Measurements from ENCODE around the gene NARF. TPM values are rescaled to one million over a fixed set of nuclear protein-coding genes. Genes with fewer than 3 reads are reported as not detected.

Gene NARF
- total and polyA plus RNA-seq, 7 donors = 29.4 to 65.8 (median 41.5) TPM

DNA sequence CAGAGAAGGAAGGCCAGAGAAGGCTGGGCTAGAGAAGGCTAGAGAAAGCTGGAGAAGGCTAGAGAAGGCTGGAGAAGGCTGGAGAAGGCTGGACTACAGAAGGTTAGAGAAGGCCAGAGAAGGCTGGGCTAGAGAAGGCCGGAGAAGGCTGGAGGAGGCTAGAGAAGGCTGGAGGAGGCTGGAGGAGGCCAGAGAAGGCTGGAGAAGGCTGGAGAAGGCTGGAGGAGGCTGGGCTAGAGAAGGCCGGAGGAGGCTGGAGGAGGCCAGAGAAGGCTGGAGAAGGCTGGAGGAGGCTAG is 33.7 kb upstream of the NARF start:
- intact Hi-C loops (cut with DNase I) = no loop called here
- Histone ChIP-seq H3K4me1 (no peaks in the 10 kb centered on the region), H3K4me3 (no peak overlapping the region), H3K9me3 (peaks cover 0 to 2% (median 0%) of the 10 kb centered on the region in 4 donors), H3K36me3 (peaks cover 0 to 9% (median 3%) of the 10 kb centered on the region in 4 donors), H3K27ac (no peak overlapping the region), H3K27me3 (no peaks in the 10 kb centered on the region)
- 98 to 99% methylated on average over 2 of the region's 2 CpGs for WGBS, 2 donors
- DNase-seq = no peak
- TF ChIP-seq POLR2AphosphoS5 (IDR thresholded peaks at IDR 0.05) (no peak), POLR2A (IDR thresholded peaks at IDR 0.05) (no peak)

DNA sequence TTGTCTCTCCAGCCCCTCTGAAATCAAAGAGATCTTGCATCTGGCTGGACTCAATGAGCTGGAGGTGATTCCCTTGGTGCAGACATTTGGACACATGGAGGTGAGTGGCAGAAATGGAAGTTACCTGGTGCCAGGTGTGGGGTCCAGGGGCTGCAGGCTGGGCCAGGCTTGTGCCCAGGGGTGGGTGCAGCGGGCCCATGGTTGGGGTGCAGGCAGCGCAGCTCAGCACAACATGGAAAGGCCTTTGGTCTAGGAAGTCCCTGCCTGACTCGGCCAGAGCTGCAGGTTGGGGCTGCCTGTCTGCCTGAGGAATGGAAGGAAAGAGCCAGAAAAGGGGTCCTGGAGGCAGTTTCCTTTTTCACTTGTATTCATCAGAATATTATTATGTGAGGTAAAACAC is 30.0 kb upstream of the NARF start:
- H3K4me1 ChIP-seq = no peaks in the 10 kb centered on the region
- TF ChIP-seq EP300 (IDR thresholded peaks at IDR 0.05) (no peak), POLR2AphosphoS5 (IDR thresholded peaks at IDR 0.05) (no peak), POLR2A (IDR thresholded peaks at IDR 0.05) (no peak)
- TF ChIP-seq, protein P1, sequence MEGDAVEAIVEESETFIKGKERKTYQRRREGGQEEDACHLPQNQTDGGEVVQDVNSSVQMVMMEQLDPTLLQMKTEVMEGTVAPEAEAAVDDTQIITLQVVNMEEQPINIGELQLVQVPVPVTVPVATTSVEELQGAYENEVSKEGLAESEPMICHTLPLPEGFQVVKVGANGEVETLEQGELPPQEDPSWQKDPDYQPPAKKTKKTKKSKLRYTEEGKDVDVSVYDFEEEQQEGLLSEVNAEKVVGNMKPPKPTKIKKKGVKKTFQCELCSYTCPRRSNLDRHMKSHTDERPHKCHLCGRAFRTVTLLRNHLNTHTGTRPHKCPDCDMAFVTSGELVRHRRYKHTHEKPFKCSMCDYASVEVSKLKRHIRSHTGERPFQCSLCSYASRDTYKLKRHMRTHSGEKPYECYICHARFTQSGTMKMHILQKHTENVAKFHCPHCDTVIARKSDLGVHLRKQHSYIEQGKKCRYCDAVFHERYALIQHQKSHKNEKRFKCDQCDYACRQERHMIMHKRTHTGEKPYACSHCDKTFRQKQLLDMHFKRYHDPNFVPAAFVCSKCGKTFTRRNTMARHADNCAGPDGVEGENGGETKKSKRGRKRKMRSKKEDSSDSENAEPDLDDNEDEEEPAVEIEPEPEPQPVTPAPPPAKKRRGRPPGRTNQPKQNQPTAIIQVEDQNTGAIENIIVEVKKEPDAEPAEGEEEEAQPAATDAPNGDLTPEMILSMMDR (IDR thresholded peaks at IDR 0.05) = no peak
- peaks cover 0 to 1% (median 0%) of the 10 kb centered on the region in 4 donors for H3K36me3 ChIP-seq
- H3K27me3 ChIP-seq = no peaks in the 10 kb centered on the region
- intact Hi-C loops (cut with DNase I) = no loop called here
- H3K4me3 ChIP-seq = no peak overlapping the region
- WGBS, 2 donors = 97 to 98% methylated on average over 3 of the region's 3 CpGs
- DNase-seq = no peak
- no peak overlapping the region for H3K27ac ChIP-seq
- H3K9me3 ChIP-seq = no peaks in the 10 kb centered on the region

DNA sequence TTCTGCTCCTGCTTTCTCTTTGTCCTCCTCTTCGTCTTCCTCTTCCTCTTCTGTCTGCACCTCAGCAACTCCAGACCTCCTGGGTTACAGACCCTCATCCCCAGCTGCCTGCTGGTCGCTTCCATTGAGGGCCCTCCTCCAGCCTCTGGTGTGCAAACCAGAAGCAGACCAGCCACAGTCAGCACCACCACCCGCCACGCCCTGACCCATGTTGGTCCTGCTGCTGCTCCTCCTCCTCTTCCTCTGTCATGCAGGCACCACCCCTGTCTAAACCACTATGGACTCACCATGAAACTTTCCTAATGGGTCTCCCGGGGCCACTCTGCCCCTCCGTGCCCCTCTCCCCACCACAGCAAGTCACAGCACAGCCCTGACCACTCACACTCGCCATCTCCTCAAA is 28.7 kb upstream of the NARF start:
- DNase-seq = no peak
- H3K4me3 ChIP-seq = no peak overlapping the region
- TF ChIP-seq, protein P1 (IDR thresholded peaks at IDR 0.05) = no peak
- TF ChIP-seq POLR2AphosphoS5 (IDR thresholded peaks at IDR 0.05) (no peak), EP300 (IDR thresholded peaks at IDR 0.05) (no peak), POLR2A (IDR thresholded peaks at IDR 0.05) (no peak)
- WGBS, 2 donors = 81 to 91% methylated on average over 7 of the region's 7 CpGs
- H3K27ac ChIP-seq = no peak overlapping the region
- H3K4me1 ChIP-seq = no peaks in the 10 kb centered on the region
- intact Hi-C loops (cut with DNase I) = no loop called here
- peaks cover 0 to 8% (median 0%) of the 10 kb centered on the region in 4 donors for H3K36me3 ChIP-seq
- no peaks in the 10 kb centered on the region for H3K9me3 ChIP-seq
- no peaks in the 10 kb centered on the region for H3K27me3 ChIP-seq

DNA sequence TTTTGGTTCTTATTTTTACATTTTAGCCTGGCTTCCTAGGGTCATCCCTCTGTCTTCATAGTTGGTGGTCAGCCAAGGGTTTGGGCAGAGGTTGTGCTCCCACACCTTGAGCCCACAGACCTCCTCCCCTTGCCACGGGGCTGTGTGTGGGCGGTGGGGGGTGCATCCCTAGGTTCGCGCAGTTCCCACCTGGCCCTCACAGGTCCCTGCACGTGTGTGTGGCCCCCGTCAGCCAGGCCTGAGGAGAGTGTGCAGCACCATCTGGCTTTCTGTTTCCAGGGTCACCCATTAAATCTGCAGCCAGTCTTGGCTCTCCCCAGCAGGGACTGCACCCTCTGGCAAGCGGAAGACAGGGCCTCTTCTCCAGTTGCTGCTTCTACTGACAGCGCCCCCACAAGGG is 26.5 kb upstream of the NARF start:
- intact Hi-C loops (cut with DNase I) = no loop called here
- H3K9me3 ChIP-seq = no peaks in the 10 kb centered on the region
- no peaks in the 10 kb centered on the region for H3K27me3 ChIP-seq
- H3K27ac ChIP-seq = no peak overlapping the region
- no peaks in the 10 kb centered on the region for H3K4me1 ChIP-seq
- TF ChIP-seq POLR2A (IDR thresholded peaks at IDR 0.05) = no peak
- no peak for TF ChIP-seq EP300 (IDR thresholded peaks at IDR 0.05)
- TF ChIP-seq, protein P1 (IDR thresholded peaks at IDR 0.05) = no peak
- no peak for TF ChIP-seq POLR2AphosphoS5 (IDR thresholded peaks at IDR 0.05)
- no peak overlapping the region for H3K4me3 ChIP-seq
- H3K36me3 ChIP-seq = peaks cover 0 to 26% (median 0%) of the 10 kb centered on the region in 4 donors
- DNase-seq = no peak
- WGBS, 2 donors = 83 to 90% methylated on average over 8 of the region's 8 CpGs

DNA sequence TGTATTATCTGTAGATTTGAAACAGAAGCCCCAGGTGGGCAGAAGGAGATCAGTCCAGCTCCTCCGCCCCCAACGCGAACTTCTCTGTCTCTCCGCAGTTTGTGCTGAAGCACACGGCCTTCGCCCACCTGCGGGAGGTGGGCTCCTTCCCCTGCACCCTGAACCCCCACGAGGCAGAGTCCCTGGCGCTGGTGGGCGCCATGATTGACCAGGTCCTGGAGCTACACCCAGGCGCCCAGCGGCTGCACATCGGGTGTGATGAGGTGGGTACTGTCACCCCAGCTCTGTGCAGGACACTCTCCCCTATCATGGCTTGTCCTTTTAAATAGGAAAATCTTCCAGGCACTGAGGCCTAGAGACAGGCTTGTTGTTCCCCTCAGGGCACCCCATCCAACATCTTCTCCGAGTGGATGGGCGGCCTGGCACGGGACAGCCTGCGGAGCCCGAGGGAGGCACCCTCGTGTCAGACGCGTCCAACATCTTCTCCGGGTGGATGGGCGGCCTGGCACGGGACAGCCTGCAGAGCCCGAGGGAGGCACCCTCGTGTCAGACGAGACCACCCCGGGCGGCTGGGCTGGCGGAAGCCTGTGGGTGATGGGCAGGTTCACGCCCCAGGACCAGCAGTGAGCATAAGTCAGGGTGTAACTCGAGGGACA is 24.9 kb upstream of the NARF start:
- Histone ChIP-seq H3K9me3 (no peaks in the 10 kb centered on the region), H3K36me3 (peaks cover 0 to 30% (median 0%) of the 10 kb centered on the region in 4 donors), H3K4me3 (no peak overlapping the region), H3K27me3 (no peaks in the 10 kb centered on the region), H3K27ac (no peak overlapping the region), H3K4me1 (no peaks in the 10 kb centered on the region)
- DNase-seq = no peak
- 93 to 94% methylated on average over 32 of the region's 32 CpGs for WGBS, 2 donors
- TF ChIP-seq, protein P1 (IDR thresholded peaks at IDR 0.05) = no peak
- TF ChIP-seq EP300 (IDR thresholded peaks at IDR 0.05) (no peak), POLR2A (IDR thresholded peaks at IDR 0.05) (no peak), POLR2AphosphoS5 (IDR thresholded peaks at IDR 0.05) (no peak)
- intact Hi-C loops (cut with DNase I) = no loop called here
